Fibroblast of villous mesenchyme (primary cell): ENCODE data around the gene PLXDC1. TPM values are rescaled to one million over a fixed set of nuclear protein-coding genes. Genes with fewer than 3 reads are reported as not detected.

Experiments used
- DNase-seq: peaks from one replicate; pipeline ENCODE4 v3.0.0-alpha.2; 2010; ENCODE audit warnings: low read depth
- H3K4me3 ChIP-seq: 2 replicates; pipeline ENCODE4 v1.5.1; 2011; ENCODE audit warnings: low read depth, mild to moderate bottlenecking, low read length
- total RNA-seq: library from RNA; depleted of rRNA; stranded (reverse); fragments of >200 nt; gene quantifications from 2 replicates; pipeline ENCODE4 v1.2.3, GENCODE V29; 2012
- TF ChIP-seq, protein P1 (sequence below): IDR thresholded peaks from 2 replicates; pipeline ENCODE4 v1.5.1; 2012; ENCODE audit warnings: low read depth, mild to moderate bottlenecking, low read length; ENCODE audit not compliant: insufficient read depth

PLXDC1 gene
- total RNA-seq, 1 donor: 0.43 TPM

GRCh38 chr17:39095309-39095686 lies 56.1 kb downstream of the PLXDC1 start:
- DNase-seq: peak; percentile 33
- no peak overlapping the region for H3K4me3 ChIP-seq
- TF ChIP-seq, protein P1, sequence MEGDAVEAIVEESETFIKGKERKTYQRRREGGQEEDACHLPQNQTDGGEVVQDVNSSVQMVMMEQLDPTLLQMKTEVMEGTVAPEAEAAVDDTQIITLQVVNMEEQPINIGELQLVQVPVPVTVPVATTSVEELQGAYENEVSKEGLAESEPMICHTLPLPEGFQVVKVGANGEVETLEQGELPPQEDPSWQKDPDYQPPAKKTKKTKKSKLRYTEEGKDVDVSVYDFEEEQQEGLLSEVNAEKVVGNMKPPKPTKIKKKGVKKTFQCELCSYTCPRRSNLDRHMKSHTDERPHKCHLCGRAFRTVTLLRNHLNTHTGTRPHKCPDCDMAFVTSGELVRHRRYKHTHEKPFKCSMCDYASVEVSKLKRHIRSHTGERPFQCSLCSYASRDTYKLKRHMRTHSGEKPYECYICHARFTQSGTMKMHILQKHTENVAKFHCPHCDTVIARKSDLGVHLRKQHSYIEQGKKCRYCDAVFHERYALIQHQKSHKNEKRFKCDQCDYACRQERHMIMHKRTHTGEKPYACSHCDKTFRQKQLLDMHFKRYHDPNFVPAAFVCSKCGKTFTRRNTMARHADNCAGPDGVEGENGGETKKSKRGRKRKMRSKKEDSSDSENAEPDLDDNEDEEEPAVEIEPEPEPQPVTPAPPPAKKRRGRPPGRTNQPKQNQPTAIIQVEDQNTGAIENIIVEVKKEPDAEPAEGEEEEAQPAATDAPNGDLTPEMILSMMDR: no peak

GRCh38 chr17:39094607-39095308 lies 56.7 kb downstream of the PLXDC1 start:
- no peak for DNase-seq
- TF ChIP-seq, protein P1: no peak
- H3K4me3 ChIP-seq: no peak overlapping the region

GRCh38 chr17:39092692-39093230 lies 58.7 kb downstream of the PLXDC1 start:
- DNase-seq: no peak
- H3K4me3 ChIP-seq: no peak overlapping the region
- TF ChIP-seq, protein P1: no peak

- TF ChIP-seq, protein P1: no peak
- DNase-seq: no peak
- no peak overlapping the region for H3K4me3 ChIP-seq
These were observed 60.4 kb downstream of the PLXDC1 start for GRCh38 chr17:39090908-39091665.

- TF ChIP-seq, protein P1: no peak
- H3K4me3 ChIP-seq: no peak overlapping the region
- no peak for DNase-seq
These were observed 61.0 kb downstream of the PLXDC1 start for GRCh38 chr17:39090400-39090799.

DNA sequence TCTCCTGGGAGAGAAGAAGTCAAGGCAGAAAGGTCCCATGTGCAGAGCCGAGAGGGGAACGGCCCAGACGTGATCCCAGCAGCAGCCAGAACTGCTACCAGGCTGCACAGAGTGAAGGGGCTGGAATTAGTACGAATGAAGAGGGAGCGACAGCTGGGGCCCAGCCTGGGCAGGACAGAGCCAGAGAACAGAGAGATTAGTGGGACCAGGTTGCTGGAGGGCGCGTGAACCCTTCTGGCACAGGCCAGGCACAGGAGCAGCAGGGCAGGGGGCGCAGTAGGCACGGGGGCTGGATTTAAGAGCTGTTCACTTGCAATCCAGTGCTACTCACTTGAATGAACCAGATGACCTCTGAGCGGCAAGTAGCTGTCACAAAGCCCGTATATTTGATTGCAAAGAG lies 66.9 kb downstream of the PLXDC1 start:
- DNase-seq: no peak
- TF ChIP-seq, protein P1: no peak
- no peak overlapping the region for H3K4me3 ChIP-seq
